HG03342 (cell line): ENCODE measurements around the gene PPIF.

Source experiments
- ATAC-seq: cut with Tn5 transposase; IDR thresholded peaks from one replicate; pipeline ENCODE4 v1.9.1; 2021; ENCODE audit warnings: mild to moderate bottlenecking, moderate library complexity; ENCODE audit not compliant: unreplicated experiment

PPIF gene

GRCh38 chr10:79367426-79368189 lies 20.3 kb downstream of the PPIF start:
- ATAC-seq: no peak

GRCh38 chr10:79372871-79373270 lies 25.6 kb downstream of the PPIF start:
- no peak for ATAC-seq

- no peak for ATAC-seq
These were observed 27.3 kb downstream of the PPIF start for GRCh38 chr10:79374312-79375191.

- no peak for ATAC-seq
These were observed 28.2 kb downstream of the PPIF start for GRCh38 chr10:79375321-79376077.

- ATAC-seq: no peak
These were observed 28.9 kb downstream of the PPIF start for GRCh38 chr10:79376078-79376628.

GRCh38 chr10:79376751-79377556 lies 29.7 kb downstream of the PPIF start:
- no peak for ATAC-seq

- no peak for ATAC-seq
These were observed 30.5 kb downstream of the PPIF start for GRCh38 chr10:79377557-79378382.

- ATAC-seq: no peak
These were observed 31.0 kb downstream of the PPIF start for GRCh38 chr10:79378383-79378646.

GRCh38 chr10:79378647-79379511 lies 31.6 kb downstream of the PPIF start:
- no peak for ATAC-seq

- ATAC-seq: no peak
These were observed 32.3 kb downstream of the PPIF start for GRCh38 chr10:79379512-79380124.

GRCh38 chr10:79380125-79380945 lies 33.1 kb downstream of the PPIF start:
- ATAC-seq: no peak

- no peak for ATAC-seq
These were observed 33.9 kb downstream of the PPIF start for GRCh38 chr10:79380946-79381721.

- ATAC-seq: no peak
These were observed 34.5 kb downstream of the PPIF start for GRCh38 chr10:79381804-79382221.

GRCh38 chr10:79382491-79382941 lies 35.2 kb downstream of the PPIF start:
- no peak for ATAC-seq

GRCh38 chr10:79383974-79384606 lies 36.8 kb downstream of the PPIF start:
- ATAC-seq: no peak

GRCh38 chr10:79384773-79385391 lies 37.6 kb downstream of the PPIF start:
- no peak for ATAC-seq
